Superior temporal gyrus (tissue), 1 donor: Measurements from ENCODE around the gene ORC2.
"Not testable (repeated sequence)": the region's sequence is repeated elsewhere in the genome, so short reads cannot be mapped to it uniquely, and the experiment has no call there.

Experiments
- DNase-seq: peaks from one replicate; pipeline ENCODE4 v3.0.0-alpha.2; 2016; ENCODE audit errors: extremely low spot score

ORC2 gene

GRCh38 chr2:200939832-200940231 is 23.6 kb downstream of the ORC2 start:
- DNase-seq: no peak

- DNase-seq: no peak
Measured at GRCh38 chr2:200930947-200931626, 32.4 kb downstream of the ORC2 start.

GRCh38 chr2:200929334-200930249 is 33.9 kb downstream of the ORC2 start:
- no peak for DNase-seq

GRCh38 chr2:200922439-200922838 is 41.0 kb downstream of the ORC2 start:
- DNase-seq: no peak

GRCh38 chr2:200913654-200914053 is 49.8 kb downstream of the ORC2 start:
- no peak for DNase-seq

- DNase-seq: no peak
Measured at GRCh38 chr2:200909958-200910357, 53.5 kb downstream of the ORC2 start.

- DNase-seq: peak; percentile 87
Measured at GRCh38 chr2:200905618-200906296, 57.7 kb downstream of the ORC2 start.

GRCh38 chr2:200901459-200902072 is 61.9 kb downstream of the ORC2 start:
- peak; percentile 77 for DNase-seq

GRCh38 chr2:200899482-200899881 is 64.0 kb downstream of the ORC2 start:
- no peak for DNase-seq

- DNase-seq: peak; percentile 99
Measured at GRCh38 chr2:200888704-200889625, 74.5 kb downstream of the ORC2 start, which contains the start of the genes NIF3L1 and PPIL3. NIF3L1 (plus strand) TSS chr2:200889371; CDS start chr2:200891944, 2,573 bp downstream. PPIL3 (minus strand) TSS chr2:200889077; CDS start chr2:200887615, 1,462 bp downstream.

GRCh38 chr2:200881715-200882249 is 81.7 kb downstream of the ORC2 start:
- DNase-seq: not testable (repeated sequence)

- DNase-seq: no peak
Measured at GRCh38 chr2:200878289-200878880, 85.1 kb downstream of the ORC2 start.

- no peak for DNase-seq
Measured at GRCh38 chr2:200877443-200877842, 86.0 kb downstream of the ORC2 start.

- no peak for DNase-seq
Measured at GRCh38 chr2:200873560-200873959, 89.9 kb downstream of the ORC2 start.

- DNase-seq: no peak
Measured at GRCh38 chr2:200871151-200871550, 92.3 kb downstream of the ORC2 start.

- no peak for DNase-seq
Measured at GRCh38 chr2:200869014-200869413, 94.4 kb downstream of the ORC2 start.

- DNase-seq: peak; percentile 97
Measured at GRCh38 chr2:200864176-200865034, 99.1 kb downstream of the ORC2 start, which contains the start of gene CLK1. CLK1 (minus strand) TSS chr2:200864658; CDS start chr2:200861862, 2,796 bp downstream.

- DNase-seq: peak; percentile 78
Measured at GRCh38 chr2:200863782-200864175, 99.7 kb downstream of the ORC2 start.

GRCh38 chr2:200862532-200863000 is 100.9 kb downstream of the ORC2 start:
- peak; percentile 52 for DNase-seq
